ENCODE measurements around the gene ANO3. TPM values are rescaled to one million over a fixed set of nuclear protein-coding genes. Genes with fewer than 3 reads are reported as not detected.

ANO3 gene
- total RNA-seq, 1 donor from 2014 or later, result 0.27 TPM

GRCh38 chr11:26519469-26519868 is 187.5 kb downstream of the ANO3 start:
- no peaks in the 10 kb centered on the region for H3K9me3 ChIP-seq
- intact Hi-C loops (cut with DNase I), result no loop called here
- TF ChIP-seq, protein P1, sequence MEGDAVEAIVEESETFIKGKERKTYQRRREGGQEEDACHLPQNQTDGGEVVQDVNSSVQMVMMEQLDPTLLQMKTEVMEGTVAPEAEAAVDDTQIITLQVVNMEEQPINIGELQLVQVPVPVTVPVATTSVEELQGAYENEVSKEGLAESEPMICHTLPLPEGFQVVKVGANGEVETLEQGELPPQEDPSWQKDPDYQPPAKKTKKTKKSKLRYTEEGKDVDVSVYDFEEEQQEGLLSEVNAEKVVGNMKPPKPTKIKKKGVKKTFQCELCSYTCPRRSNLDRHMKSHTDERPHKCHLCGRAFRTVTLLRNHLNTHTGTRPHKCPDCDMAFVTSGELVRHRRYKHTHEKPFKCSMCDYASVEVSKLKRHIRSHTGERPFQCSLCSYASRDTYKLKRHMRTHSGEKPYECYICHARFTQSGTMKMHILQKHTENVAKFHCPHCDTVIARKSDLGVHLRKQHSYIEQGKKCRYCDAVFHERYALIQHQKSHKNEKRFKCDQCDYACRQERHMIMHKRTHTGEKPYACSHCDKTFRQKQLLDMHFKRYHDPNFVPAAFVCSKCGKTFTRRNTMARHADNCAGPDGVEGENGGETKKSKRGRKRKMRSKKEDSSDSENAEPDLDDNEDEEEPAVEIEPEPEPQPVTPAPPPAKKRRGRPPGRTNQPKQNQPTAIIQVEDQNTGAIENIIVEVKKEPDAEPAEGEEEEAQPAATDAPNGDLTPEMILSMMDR (IDR thresholded peaks at IDR 0.05), result no peak
- ATAC-seq (no peak), DNase-seq (no peak)
- H3K27ac ChIP-seq, result no peak overlapping the region
- H3K36me3 ChIP-seq, result no peaks in the 10 kb centered on the region
- no peak overlapping the region for H3K4me3 ChIP-seq
- no peaks in the 10 kb centered on the region for H3K4me1 ChIP-seq
- no peaks in the 10 kb centered on the region for H3K27me3 ChIP-seq (ENCODE audit: low read depth)

DNA sequence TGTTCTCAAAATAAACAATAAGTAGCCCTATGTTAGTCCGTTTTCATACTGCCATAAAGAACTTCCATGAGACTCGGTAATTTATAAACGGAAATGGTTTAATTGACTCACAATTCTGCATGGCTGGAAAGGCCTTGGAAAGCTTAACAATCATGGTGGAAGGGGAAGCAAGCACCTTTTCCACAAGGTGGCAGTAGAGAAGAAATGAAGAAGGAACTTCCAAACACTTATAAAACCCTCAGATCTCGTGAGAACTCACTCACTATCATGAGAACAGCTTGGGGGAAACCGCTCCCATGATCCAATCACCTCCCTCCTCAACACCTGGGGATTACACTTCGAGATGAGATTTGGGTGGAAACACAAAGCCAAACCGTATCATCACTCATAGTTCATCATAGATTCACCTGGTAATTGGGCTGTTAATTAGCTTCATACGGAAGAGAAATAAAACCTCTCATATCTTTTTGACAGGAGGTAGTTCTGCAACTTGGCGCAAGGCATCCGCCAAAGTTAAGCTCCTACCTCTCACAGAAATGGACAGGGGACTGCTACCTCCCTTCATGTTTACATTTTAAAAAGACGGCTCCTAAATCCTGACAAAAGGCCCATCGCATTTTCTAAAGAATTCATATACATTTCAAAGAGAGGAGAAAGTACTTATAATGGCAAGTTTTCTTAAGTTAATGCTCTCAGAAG is 191.1 kb downstream of the ANO3 start:
- Histone ChIP-seq H3K36me3 (no peaks in the 10 kb centered on the region), H3K4me1 (no peaks in the 10 kb centered on the region), H3K4me3 (no peak overlapping the region), H3K9me3 (no peaks in the 10 kb centered on the region), H3K27me3 (ENCODE audit: low read depth) (no peaks in the 10 kb centered on the region), H3K27ac (no peak overlapping the region)
- no peak for DNase-seq
- intact Hi-C loops (cut with DNase I), result no loop called here
- ATAC-seq, result peak in 1 of 2 donors; percentile 35
- TF ChIP-seq, protein P1 (IDR thresholded peaks at IDR 0.05), result no peak

DNA sequence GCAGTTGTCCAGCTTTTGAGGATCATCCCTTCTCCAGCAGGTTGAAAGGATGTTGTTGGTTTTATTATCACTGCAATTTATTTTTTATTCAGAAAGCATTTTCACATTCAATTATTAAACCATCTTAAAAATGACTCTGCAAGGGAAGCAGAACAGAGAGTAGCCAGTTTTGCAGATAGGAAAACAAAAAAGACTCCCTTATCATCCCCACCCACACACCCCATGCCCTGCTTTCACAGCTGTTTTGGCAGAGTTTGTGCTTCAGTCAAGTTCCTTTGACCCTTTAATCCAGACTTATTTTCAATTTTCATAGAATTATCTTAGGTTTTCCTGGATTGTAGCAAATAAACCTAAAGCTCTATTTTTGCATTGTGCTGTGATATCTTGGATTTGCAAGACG is 195.8 kb downstream of the ANO3 start:
- ATAC-seq (no peak), DNase-seq (no peak)
- no peak overlapping the region for H3K27ac ChIP-seq
- no peaks in the 10 kb centered on the region for H3K27me3 ChIP-seq (ENCODE audit: low read depth)
- TF ChIP-seq, protein P1 (IDR thresholded peaks at IDR 0.05), result no peak
- no peaks in the 10 kb centered on the region for H3K36me3 ChIP-seq
- H3K9me3 ChIP-seq, result no peaks in the 10 kb centered on the region
- intact Hi-C loops (cut with DNase I), result no loop called here
- H3K4me1 ChIP-seq, result no peaks in the 10 kb centered on the region
- H3K4me3 ChIP-seq, result no peak overlapping the region

DNA sequence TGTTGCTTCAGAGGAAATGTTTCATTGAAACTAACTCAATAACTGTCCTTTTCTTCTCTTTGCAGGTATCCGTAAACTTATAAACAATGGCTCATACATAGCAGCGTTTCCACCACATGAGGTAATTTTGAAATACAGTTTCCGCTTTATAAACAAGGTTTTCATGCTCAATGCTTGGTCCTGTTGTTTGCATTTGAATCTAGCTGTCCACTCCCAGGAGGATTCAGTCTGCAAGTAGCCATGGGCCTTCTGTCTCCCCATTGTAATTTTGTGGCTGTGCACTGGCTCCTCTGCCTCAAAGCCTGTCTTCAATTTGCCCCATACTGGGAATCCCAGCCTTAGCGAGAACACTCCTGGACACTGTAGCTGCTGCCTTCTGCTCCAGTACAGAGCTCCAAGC is 205.4 kb downstream of the ANO3 start:
- DNase-seq (no peak), ATAC-seq (no peak)
- no peak overlapping the region for H3K27ac ChIP-seq
- no peaks in the 10 kb centered on the region for H3K9me3 ChIP-seq
- H3K4me3 ChIP-seq, result no peak overlapping the region
- H3K36me3 ChIP-seq, result no peaks in the 10 kb centered on the region
- no peaks in the 10 kb centered on the region for H3K4me1 ChIP-seq
- no peaks in the 10 kb centered on the region for H3K27me3 ChIP-seq (ENCODE audit: low read depth)
- intact Hi-C loops (cut with DNase I), result no loop called here
- TF ChIP-seq, protein P1 (IDR thresholded peaks at IDR 0.05), result no peak

DNA sequence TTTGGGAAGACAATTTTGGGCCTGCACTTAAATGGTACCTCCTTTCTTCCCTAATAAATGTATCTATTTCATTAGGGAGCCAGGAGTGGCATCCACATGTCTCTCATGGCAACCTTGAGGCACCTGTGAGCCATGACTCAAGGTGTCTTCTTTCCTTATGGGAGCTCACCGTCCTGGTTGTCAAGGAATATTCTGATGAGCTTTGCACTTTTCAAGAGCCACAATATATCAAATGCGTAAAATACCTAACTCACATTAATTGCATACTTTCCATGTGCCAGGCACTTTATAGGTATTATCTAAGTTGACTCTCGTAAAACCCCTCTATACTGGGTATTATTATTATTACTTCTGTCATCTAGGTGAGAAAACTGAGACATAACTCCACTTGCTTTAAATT is 207.6 kb downstream of the ANO3 start:
- no peaks in the 10 kb centered on the region for H3K9me3 ChIP-seq
- H3K4me3 ChIP-seq, result no peak overlapping the region
- H3K27me3 ChIP-seq (ENCODE audit: low read depth), result no peaks in the 10 kb centered on the region
- H3K27ac ChIP-seq, result no peak overlapping the region
- TF ChIP-seq, protein P1 (IDR thresholded peaks at IDR 0.05), result no peak
- no peaks in the 10 kb centered on the region for H3K4me1 ChIP-seq
- intact Hi-C loops (cut with DNase I), result no loop called here
- no peaks in the 10 kb centered on the region for H3K36me3 ChIP-seq
- ATAC-seq (no peak), DNase-seq (no peak)
